OCI-M1 (cell line): ENCODE data around the gene CCDC91.

Experiments
- DNase-seq: peaks from one replicate; lab custom pipeline; 2025; lab: John Stamatoyannopoulos, UW

Gene CCDC91

DNA sequence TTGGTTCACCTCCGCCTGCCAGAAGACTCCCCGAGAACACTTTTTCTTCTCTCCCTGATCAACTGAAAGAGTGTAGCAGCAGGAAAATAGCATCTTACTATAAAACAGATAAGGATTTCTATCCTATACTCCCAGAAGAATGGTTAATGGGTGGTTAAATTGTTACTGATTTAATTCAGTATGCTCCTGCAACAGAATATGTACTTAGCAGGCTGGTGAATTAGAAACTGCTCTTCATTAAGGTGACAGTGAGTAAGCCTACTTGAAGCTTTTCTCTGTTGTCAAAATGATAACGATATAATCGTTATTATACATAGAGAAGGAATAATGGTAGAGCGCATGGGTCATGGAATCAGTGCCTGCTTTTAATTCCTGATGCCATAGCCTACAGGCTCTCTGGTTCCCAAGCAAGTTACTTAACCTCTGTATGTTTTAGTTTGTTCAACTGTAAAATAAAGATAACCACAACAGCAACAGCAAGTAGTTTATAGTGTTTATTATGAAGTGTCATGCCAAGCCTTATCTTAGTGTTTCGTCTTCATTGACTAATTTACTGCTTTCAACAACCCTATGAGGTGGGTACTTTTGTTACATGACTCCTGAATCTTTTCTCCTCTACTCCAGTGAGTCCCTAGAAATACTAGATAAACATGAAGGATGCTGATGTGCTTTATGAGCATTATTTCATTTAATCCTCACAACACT is 392.6 kb downstream of the CCDC91 start:
- peak; percentile 53 for DNase-seq

GRCh38 chr12:28583701-28584261 is 393.5 kb downstream of the CCDC91 start:
- DNase-seq = peak; percentile 96

- DNase-seq = no peak
Measured at GRCh38 chr12:28585146-28585545, 394.9 kb downstream of the CCDC91 start.

DNA sequence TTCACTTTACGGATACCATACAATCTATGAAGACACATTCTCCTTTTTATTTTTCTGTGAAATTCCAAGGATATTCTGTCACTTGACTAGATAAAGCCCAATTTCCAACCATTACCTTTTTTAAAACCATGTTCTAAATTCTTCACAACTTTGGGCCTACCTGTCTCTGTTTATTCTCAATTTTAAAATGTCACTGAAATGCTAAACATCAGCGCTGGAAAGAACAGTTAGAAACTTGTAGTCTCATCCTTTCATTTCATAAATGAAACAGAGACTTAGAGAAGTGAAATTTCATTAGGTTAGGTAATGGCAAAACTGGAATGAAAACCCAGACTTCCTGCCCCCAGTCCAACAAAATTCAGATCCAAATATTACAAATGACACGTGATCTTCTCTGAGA is 396.2 kb downstream of the CCDC91 start:
- DNase-seq = no peak

- DNase-seq = no peak
Measured at GRCh38 chr12:28591831-28592230, 401.6 kb downstream of the CCDC91 start.
